Right atrium auricular region (tissue), 2 donors: ENCODE measurements around the gene MSANTD2. TPM values are rescaled to one million over a fixed set of nuclear protein-coding genes. Genes with fewer than 3 reads are reported as not detected.

Source experiments
- DNase-seq: peaks from one replicate; pipeline ENCODE4 v3.0.0-alpha.2; 2019; ENCODE audit warnings: low spot score
- H3K27ac ChIP-seq, 2 donors: fragments of 200-600 bp; sonication (generic); 1 replicate in 1 of 2; 2 replicates in 1 of 2; pipeline ENCODE4 v1.5.1; 2016 to 2019
- H3K27me3 ChIP-seq, 2 donors: fragments of 200-600 bp; sonication (generic); one replicate each; pipeline versions ENCODE4 v1.5.1 to v1.6.0; 2017 to 2019
- H3K36me3 ChIP-seq: fragments of 200-600 bp; sonication (generic); one replicate; pipeline ENCODE4 v1.5.1; 2016
- H3K4me1 ChIP-seq, 2 donors: fragments of 200-600 bp; sonication (generic); one replicate each; pipeline versions ENCODE4 v1.5.1 to v1.6.0; 2017 to 2019
- H3K4me3 ChIP-seq, 2 donors: fragments of 200-600 bp; sonication (generic); 1 replicate in 1 of 2; 2 replicates in 1 of 2; pipeline ENCODE4 v1.5.1; 2017 to 2019; ENCODE audit warnings: mild to moderate bottlenecking in 1 of 2, moderate library complexity in 1 of 2
- H3K9me3 ChIP-seq, 2 donors: fragments of 200-600 bp; sonication (generic); one replicate each; pipeline ENCODE4 v1.5.1; 2019
- total RNA-seq, 2 donors: library from RNA; depleted of rRNA; stranded (reverse); fragments of >200 nt; gene quantifications; one replicate each; pipeline ENCODE4 v1.1.0, GENCODE V29; 2016
- TF ChIP-seq, protein P1 (sequence below), 2 donors: fragments of 200-600 bp; sonication (generic); IDR thresholded peaks; one replicate each; pipeline ENCODE4 v1.5.1; 2019; ENCODE audit warnings: antibody characterized with exemption in 2 of 2

Gene MSANTD2
- total RNA-seq, 2 donors from 2014 or later, result 2.9 to 6.5 TPM

DNA sequence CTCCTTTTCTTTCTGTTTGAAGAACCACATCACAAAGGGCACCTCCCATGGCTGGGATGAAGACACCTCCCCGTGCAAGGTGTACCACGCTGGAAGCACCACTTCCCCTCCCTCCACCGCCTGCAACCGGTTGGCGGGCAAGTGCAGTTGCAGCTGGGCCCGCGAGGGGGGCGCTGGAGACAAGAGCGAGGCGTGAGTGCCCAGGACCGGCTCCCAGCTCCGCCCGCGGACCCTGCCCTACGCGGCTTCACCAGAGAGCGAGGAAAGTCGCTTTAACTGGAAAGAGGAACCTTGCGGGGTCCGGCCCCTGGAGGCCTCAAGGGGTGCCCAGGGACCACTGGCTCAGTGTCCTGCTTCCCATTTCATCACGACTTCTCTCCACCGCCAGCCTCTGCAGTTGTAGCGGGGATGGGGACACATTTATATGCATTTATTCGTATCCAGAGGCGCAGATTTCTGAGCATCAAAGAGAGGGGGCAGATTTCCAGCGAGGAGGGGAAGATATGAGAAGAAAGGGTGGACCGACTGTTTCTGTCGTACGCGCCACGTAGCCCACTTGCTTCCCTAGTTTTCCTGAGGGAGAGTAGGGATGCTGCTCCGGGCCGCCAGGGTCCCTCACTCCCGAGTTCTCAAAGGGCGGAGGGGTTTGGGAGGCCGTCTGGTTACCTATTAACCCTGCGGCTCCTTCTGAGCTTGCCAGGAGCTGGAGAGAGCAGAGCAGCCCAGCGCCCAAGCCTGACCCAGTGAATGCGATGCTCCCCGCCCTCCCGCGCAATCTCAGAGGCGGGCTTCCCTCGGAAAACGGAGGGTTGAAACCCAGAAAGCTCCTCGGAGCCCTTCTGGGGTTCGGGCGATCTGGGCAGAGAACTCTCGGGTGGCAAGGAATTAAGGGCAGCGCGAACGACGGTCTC is 41.6 kb downstream of the MSANTD2 start:
- TF ChIP-seq, protein P1, sequence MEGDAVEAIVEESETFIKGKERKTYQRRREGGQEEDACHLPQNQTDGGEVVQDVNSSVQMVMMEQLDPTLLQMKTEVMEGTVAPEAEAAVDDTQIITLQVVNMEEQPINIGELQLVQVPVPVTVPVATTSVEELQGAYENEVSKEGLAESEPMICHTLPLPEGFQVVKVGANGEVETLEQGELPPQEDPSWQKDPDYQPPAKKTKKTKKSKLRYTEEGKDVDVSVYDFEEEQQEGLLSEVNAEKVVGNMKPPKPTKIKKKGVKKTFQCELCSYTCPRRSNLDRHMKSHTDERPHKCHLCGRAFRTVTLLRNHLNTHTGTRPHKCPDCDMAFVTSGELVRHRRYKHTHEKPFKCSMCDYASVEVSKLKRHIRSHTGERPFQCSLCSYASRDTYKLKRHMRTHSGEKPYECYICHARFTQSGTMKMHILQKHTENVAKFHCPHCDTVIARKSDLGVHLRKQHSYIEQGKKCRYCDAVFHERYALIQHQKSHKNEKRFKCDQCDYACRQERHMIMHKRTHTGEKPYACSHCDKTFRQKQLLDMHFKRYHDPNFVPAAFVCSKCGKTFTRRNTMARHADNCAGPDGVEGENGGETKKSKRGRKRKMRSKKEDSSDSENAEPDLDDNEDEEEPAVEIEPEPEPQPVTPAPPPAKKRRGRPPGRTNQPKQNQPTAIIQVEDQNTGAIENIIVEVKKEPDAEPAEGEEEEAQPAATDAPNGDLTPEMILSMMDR (IDR thresholded peaks at IDR 0.05), result peak; percentile 72 to 82
- peak overlapping the region; percentile 22 to 65 for H3K4me3 ChIP-seq
- H3K27ac ChIP-seq, result peak overlapping the region; percentile 87 to 88
- peaks cover 9 to 10% of the 10 kb centered on the region in 2 donors for H3K27me3 ChIP-seq
- peaks cover under 1% of the 10 kb centered on the region for H3K36me3 ChIP-seq
- H3K9me3 ChIP-seq, result no peaks in the 10 kb centered on the region
- DNase-seq, result no peak
- peaks cover 0 to 70% of the 10 kb centered on the region in 2 donors for H3K4me1 ChIP-seq

DNA sequence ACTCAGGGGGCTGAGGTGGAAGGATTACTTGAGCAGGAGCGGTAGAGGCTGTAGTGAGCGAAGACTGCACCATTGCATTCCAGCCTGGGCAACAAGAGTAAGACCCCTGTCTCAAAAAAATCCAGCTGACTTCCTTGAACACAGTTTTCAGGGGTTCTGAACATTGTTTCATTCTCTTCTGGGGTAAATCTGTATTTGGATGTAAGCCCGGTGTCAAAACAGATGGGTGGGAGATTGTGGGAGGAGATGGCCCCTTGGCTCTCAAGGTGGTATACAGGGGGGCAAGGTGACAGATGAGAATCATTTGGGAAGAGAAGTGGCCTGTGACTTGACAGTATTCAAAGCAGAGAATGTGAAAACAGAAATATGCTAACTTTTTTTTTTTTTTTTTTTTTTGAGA is 42.9 kb downstream of the MSANTD2 start:
- Histone ChIP-seq H3K4me1 (peaks cover 0 to 64% of the 10 kb centered on the region in 2 donors), H3K9me3 (no peaks in the 10 kb centered on the region), H3K27ac (no peak overlapping the region), H3K4me3 (no peak overlapping the region), H3K36me3 (peaks cover 4% of the 10 kb centered on the region), H3K27me3 (peaks cover 5 to 9% of the 10 kb centered on the region in 2 donors)
- TF ChIP-seq, protein P1 (IDR thresholded peaks at IDR 0.05), result no peak
- DNase-seq, result no peak

DNA sequence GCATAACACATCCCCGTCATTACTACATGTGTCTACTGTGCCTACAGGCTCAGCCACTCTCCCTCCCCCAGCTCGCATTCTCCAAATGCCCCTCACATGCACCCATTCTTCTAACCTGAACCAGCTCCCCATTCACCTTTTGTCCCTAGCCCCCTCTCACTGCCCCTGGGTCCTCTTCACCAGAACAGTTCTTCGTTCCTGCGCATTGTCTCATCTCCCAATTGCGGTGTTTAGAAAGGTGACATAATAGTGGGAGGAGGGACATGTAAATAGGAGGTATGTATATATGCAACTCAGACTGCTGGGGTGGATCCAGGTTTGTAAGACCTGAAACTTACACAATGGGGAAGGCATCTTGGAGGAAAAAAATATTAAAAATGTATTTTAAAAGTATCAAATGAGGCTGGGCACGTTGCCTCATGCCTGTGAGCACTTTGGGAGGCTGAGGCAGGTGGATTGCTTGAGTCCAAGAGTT is 43.4 kb downstream of the MSANTD2 start:
- Histone ChIP-seq H3K9me3 (no peaks in the 10 kb centered on the region), H3K4me1 (peaks cover 0 to 64% of the 10 kb centered on the region in 2 donors), H3K36me3 (peaks cover 4% of the 10 kb centered on the region), H3K27me3 (peaks cover 6 to 9% of the 10 kb centered on the region in 2 donors), H3K27ac (no peak overlapping the region), H3K4me3 (no peak overlapping the region)
- TF ChIP-seq, protein P1 (IDR thresholded peaks at IDR 0.05), result no peak
- no peak for DNase-seq

DNA sequence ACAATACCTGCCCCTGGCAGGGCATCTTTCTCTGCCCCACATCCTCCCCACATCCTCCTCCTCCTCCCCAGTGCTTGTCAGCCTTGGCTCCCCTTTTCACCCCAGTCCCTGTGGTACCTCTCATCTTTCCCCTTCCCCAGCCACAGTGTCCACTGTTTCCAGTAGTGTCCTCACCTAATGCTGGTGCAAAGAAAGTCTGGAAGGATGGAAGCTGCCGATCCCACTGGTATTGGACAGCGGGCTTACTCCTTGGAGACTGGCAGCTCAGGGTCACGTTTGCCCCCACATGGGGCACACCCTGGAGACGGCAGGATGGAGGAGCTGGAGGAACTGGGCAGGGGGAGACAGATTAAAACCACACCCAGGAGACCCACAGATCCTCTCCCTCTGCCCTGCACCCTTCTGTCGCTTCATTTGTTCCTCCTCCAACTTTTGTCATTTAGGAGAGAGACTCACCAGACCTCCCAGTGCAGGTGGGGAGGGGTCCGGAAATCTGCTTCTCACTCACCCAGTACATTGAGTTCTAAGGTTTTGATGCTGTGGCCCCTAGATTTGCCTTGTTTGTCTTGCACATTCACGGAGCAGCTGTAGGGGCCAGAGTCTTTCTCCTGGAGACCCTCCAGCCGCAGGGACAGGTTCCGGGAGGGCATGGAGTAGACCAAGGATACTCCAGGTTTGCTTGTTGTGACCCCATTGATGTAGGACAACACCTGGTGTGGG is 44.0 kb downstream of the MSANTD2 start:
- Histone ChIP-seq H3K4me3 (no peak overlapping the region), H3K27ac (no peak overlapping the region), H3K36me3 (peaks cover 4% of the 10 kb centered on the region), H3K27me3 (peaks cover 9 to 11% of the 10 kb centered on the region in 2 donors), H3K4me1 (peaks cover 0 to 68% of the 10 kb centered on the region in 2 donors), H3K9me3 (no peaks in the 10 kb centered on the region)
- TF ChIP-seq, protein P1 (IDR thresholded peaks at IDR 0.05), result no peak
- DNase-seq, result no peak

DNA sequence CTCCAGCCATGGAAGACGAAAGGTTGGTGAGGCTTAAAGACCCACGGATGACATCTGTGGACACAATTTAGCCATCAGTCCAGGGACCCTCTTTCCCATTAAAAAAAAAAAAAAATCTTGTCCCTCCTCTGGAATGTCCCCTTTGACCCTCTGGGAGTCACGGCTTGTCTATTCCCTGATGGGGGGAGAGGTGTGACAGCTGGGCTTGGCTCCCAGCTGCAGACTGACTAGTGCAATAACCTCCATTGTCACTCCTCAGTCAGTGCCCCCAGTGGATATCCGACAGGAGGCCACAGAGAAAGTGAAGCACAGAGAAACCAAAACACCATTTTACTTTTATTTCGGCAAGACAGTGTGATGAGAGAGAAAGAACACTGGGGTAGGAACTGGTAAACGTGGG is 45.5 kb downstream of the MSANTD2 start:
- Histone ChIP-seq H3K27me3 (peaks cover 3 to 11% of the 10 kb centered on the region in 2 donors), H3K36me3 (peaks cover 4% of the 10 kb centered on the region)

More for the DNA sequence above, 45.5 kb downstream of the MSANTD2 start:
- peaks cover 0 to 69% of the 10 kb centered on the region in 2 donors for H3K4me1 ChIP-seq
- DNase-seq, result no peak
- no peak overlapping the region for H3K27ac ChIP-seq
- TF ChIP-seq, protein P1 (IDR thresholded peaks at IDR 0.05), result no peak
- no peaks in the 10 kb centered on the region for H3K9me3 ChIP-seq
- no peak overlapping the region for H3K4me3 ChIP-seq
